Kasumi-1 (cell line): Measurements from ENCODE around the gene CAP1.

Source experiments
- DNase-seq, 2 experiments: peaks; one replicate each; lab custom pipeline; 2025; lab: John Stamatoyannopoulos, UW

Gene CAP1

GRCh38 chr1:40058453-40059337 is 18.2 kb downstream of the CAP1 start:
- no peak for DNase-seq

- peak; percentile 95 for DNase-seq
These were observed 18.9 kb downstream of the CAP1 start for GRCh38 chr1:40059338-40059959.

GRCh38 chr1:40059960-40060750 is 19.6 kb downstream of the CAP1 start:
- DNase-seq = peak; percentile 42 to 72

GRCh38 chr1:40064797-40065499 is 24.4 kb downstream of the CAP1 start:
- DNase-seq = peak; percentile 87 to 94

GRCh38 chr1:40067023-40067422 is 26.5 kb downstream of the CAP1 start:
- DNase-seq = no peak

GRCh38 chr1:40067851-40068250 is 27.3 kb downstream of the CAP1 start:
- no peak for DNase-seq

GRCh38 chr1:40072142-40072541 is 31.6 kb downstream of the CAP1 start:
- DNase-seq = no peak

GRCh38 chr1:40073062-40073461 is 32.5 kb downstream of the CAP1 start:
- DNase-seq = no peak

GRCh38 chr1:40075266-40075665 is 34.7 kb downstream of the CAP1 start:
- DNase-seq = no peak

GRCh38 chr1:40076895-40077312 is 36.4 kb downstream of the CAP1 start:
- DNase-seq = no peak

- peak; percentile 66 to 72 for DNase-seq
These were observed 38.2 kb downstream of the CAP1 start for GRCh38 chr1:40078512-40079333.

GRCh38 chr1:40079774-40080400 is 39.4 kb downstream of the CAP1 start:
- no peak for DNase-seq

- no peak for DNase-seq
These were observed 41.3 kb downstream of the CAP1 start for GRCh38 chr1:40081871-40082270.

GRCh38 chr1:40084750-40085149 is 44.2 kb downstream of the CAP1 start:
- DNase-seq = peak; percentile 11 to 23

- no peak for DNase-seq
These were observed 50.3 kb downstream of the CAP1 start for GRCh38 chr1:40090652-40091355.

GRCh38 chr1:40092241-40092640 is 51.7 kb downstream of the CAP1 start:
- DNase-seq = no peak

GRCh38 chr1:40092706-40093639 is 52.4 kb downstream of the CAP1 start:
- DNase-seq = no peak

- DNase-seq = peak; percentile 15 to 16
These were observed 54.1 kb downstream of the CAP1 start for GRCh38 chr1:40094466-40095110.
